ENCODE results near the gene FCRL6.

FCRL6 gene

GRCh38 chr1:159783724-159784123 is 18.4 kb upstream of the FCRL6 start:
- intact Hi-C loops (cut with micrococcal nuclease): loop anchor here (5.0 kb wide), 3 partner anchors 44 to 224 kb away; partner anchors contain the start of gene SLAMF8
- Mint-ChIP-seq H3K9me3 (no peaks in the 10 kb centered on the region), H3K27me3 (peaks cover 1% of the 10 kb centered on the region), H3K4me3 (no peak overlapping the region), H3K4me1 (ENCODE audit: low read depth) (peaks cover 46% of the 10 kb centered on the region), H3K27ac (no peak overlapping the region), H3K36me3 (ENCODE audit: low read depth) (peaks cover 27% of the 10 kb centered on the region)

GRCh38 chr1:159786465-159786864 is 15.7 kb upstream of the FCRL6 start:
- peaks cover 1% of the 10 kb centered on the region for H3K27me3 Mint-ChIP-seq
- H3K36me3 Mint-ChIP-seq (ENCODE audit: low read depth): peaks cover 22% of the 10 kb centered on the region
- H3K4me3 Mint-ChIP-seq: no peak overlapping the region
- no peak overlapping the region for H3K27ac Mint-ChIP-seq
- intact Hi-C loops (cut with micrococcal nuclease): no loop called here
- H3K4me1 Mint-ChIP-seq (ENCODE audit: low read depth): peaks cover 32% of the 10 kb centered on the region
- H3K9me3 Mint-ChIP-seq: no peaks in the 10 kb centered on the region

- Mint-ChIP-seq H3K36me3 (ENCODE audit: low read depth) (peaks cover 17% of the 10 kb centered on the region), H3K27ac (no peak overlapping the region)
- intact Hi-C loops (cut with micrococcal nuclease): no loop called here
Measured at GRCh38 chr1:159786966-159787365, 15.2 kb upstream of the FCRL6 start.

GRCh38 chr1:159790237-159790917 is 11.8 kb upstream of the FCRL6 start:
- Mint-ChIP-seq H3K27me3 (peaks cover 14% of the 10 kb centered on the region), H3K9me3 (no peaks in the 10 kb centered on the region), H3K27ac (no peak overlapping the region), H3K36me3 (ENCODE audit: low read depth) (no peaks in the 10 kb centered on the region), H3K4me3 (no peak overlapping the region), H3K4me1 (ENCODE audit: low read depth) (no peaks in the 10 kb centered on the region)
- intact Hi-C loops (cut with micrococcal nuclease): loop anchor here (5.0 kb wide), 1 partner anchor 578 kb away; no protein-coding TSS in a partner anchor

More at GRCh38 chr1:159786966-159787365, 15.2 kb upstream of the FCRL6 start:
- Mint-ChIP-seq H3K4me3 (no peak overlapping the region), H3K9me3 (no peaks in the 10 kb centered on the region), H3K27me3 (peaks cover 6% of the 10 kb centered on the region), H3K4me1 (ENCODE audit: low read depth) (peaks cover 27% of the 10 kb centered on the region)

- Mint-ChIP-seq H3K4me1 (ENCODE audit: low read depth) (no peaks in the 10 kb centered on the region), H3K9me3 (no peaks in the 10 kb centered on the region), H3K27ac (no peak overlapping the region), H3K36me3 (ENCODE audit: low read depth) (no peaks in the 10 kb centered on the region), H3K27me3 (peaks cover 14% of the 10 kb centered on the region), H3K4me3 (no peak overlapping the region)
- intact Hi-C loops (cut with micrococcal nuclease): loop anchor here (5.0 kb wide), 1 partner anchor 579 kb away; no protein-coding TSS in a partner anchor
Measured at GRCh38 chr1:159791031-159791430, 11.1 kb upstream of the FCRL6 start.

GRCh38 chr1:159791461-159791860 is 10.7 kb upstream of the FCRL6 start:
- peaks cover 16% of the 10 kb centered on the region for H3K27me3 Mint-ChIP-seq
- H3K36me3 Mint-ChIP-seq (ENCODE audit: low read depth): no peaks in the 10 kb centered on the region
- H3K9me3 Mint-ChIP-seq: no peaks in the 10 kb centered on the region
- no peaks in the 10 kb centered on the region for H3K4me1 Mint-ChIP-seq (ENCODE audit: low read depth)
- no peak overlapping the region for H3K27ac Mint-ChIP-seq
- H3K4me3 Mint-ChIP-seq: no peak overlapping the region
- intact Hi-C loops (cut with micrococcal nuclease): loop anchor here (5.0 kb wide), 1 partner anchor 579 kb away; no protein-coding TSS in a partner anchor

GRCh38 chr1:159795534-159795933 is 6.6 kb upstream of the FCRL6 start:
- Mint-ChIP-seq H3K27ac (no peak overlapping the region), H3K4me1 (ENCODE audit: low read depth) (peaks cover 18% of the 10 kb centered on the region), H3K27me3 (peaks cover 25% of the 10 kb centered on the region), H3K4me3 (no peak overlapping the region), H3K36me3 (ENCODE audit: low read depth) (no peaks in the 10 kb centered on the region), H3K9me3 (no peaks in the 10 kb centered on the region)
- intact Hi-C loops (cut with micrococcal nuclease): loop anchor here (5.0 kb wide), 1 partner anchor 638 kb away; no protein-coding TSS in a partner anchor

GRCh38 chr1:159798893-159799292 is 3.3 kb upstream of the FCRL6 start:
- H3K27me3 Mint-ChIP-seq: peaks cover 13% of the 10 kb centered on the region
- H3K4me3 Mint-ChIP-seq: no peak overlapping the region
- no peak overlapping the region for H3K27ac Mint-ChIP-seq
- intact Hi-C loops (cut with micrococcal nuclease): loop anchor here (1.0 to 5.0 kb wide), 4 partner anchors 30 to 642 kb away; no protein-coding TSS in a partner anchor
- H3K9me3 Mint-ChIP-seq: no peaks in the 10 kb centered on the region
- H3K4me1 Mint-ChIP-seq (ENCODE audit: low read depth): peaks cover 52% of the 10 kb centered on the region
- no peaks in the 10 kb centered on the region for H3K36me3 Mint-ChIP-seq (ENCODE audit: low read depth)

- intact Hi-C loops (cut with micrococcal nuclease): loop anchor here (1.0 to 5.0 kb wide), 3 partner anchors 30 to 642 kb away; no protein-coding TSS in a partner anchor
- H3K4me3 Mint-ChIP-seq: no peak overlapping the region
- no peak overlapping the region for H3K27ac Mint-ChIP-seq
- peaks cover 58% of the 10 kb centered on the region for H3K4me1 Mint-ChIP-seq (ENCODE audit: low read depth)
- no peaks in the 10 kb centered on the region for H3K9me3 Mint-ChIP-seq
- no peaks in the 10 kb centered on the region for H3K36me3 Mint-ChIP-seq (ENCODE audit: low read depth)
- H3K27me3 Mint-ChIP-seq: peaks cover 14% of the 10 kb centered on the region
Measured at GRCh38 chr1:159799446-159799985, 2.6 kb upstream of the FCRL6 start.

GRCh38 chr1:159800177-159800930 is 1.8 kb upstream of the FCRL6 start:
- Mint-ChIP-seq H3K4me1 (ENCODE audit: low read depth) (peaks cover 62% of the 10 kb centered on the region), H3K9me3 (no peaks in the 10 kb centered on the region), H3K27ac (no peak overlapping the region), H3K4me3 (no peak overlapping the region), H3K27me3 (peaks cover 14% of the 10 kb centered on the region), H3K36me3 (ENCODE audit: low read depth) (no peaks in the 10 kb centered on the region)
- intact Hi-C loops (cut with micrococcal nuclease): no loop called here

GRCh38 chr1:159803956-159804689 is 2.0 kb downstream of the FCRL6 start:
- Mint-ChIP-seq H3K27me3 (peaks cover 11% of the 10 kb centered on the region), H3K4me3 (no peak overlapping the region), H3K9me3 (no peaks in the 10 kb centered on the region), H3K36me3 (ENCODE audit: low read depth) (peaks cover 25% of the 10 kb centered on the region), H3K27ac (peak overlapping the region; percentile 45), H3K4me1 (ENCODE audit: low read depth) (peaks cover 82% of the 10 kb centered on the region)
- intact Hi-C loops (cut with micrococcal nuclease): no loop called here

GRCh38 chr1:159804924-159805323 is 2.8 kb downstream of the FCRL6 start:
- Mint-ChIP-seq H3K27me3 (peaks cover 11% of the 10 kb centered on the region), H3K4me3 (no peak overlapping the region), H3K4me1 (ENCODE audit: low read depth) (peaks cover 77% of the 10 kb centered on the region), H3K27ac (no peak overlapping the region), H3K36me3 (ENCODE audit: low read depth) (peaks cover 33% of the 10 kb centered on the region), H3K9me3 (no peaks in the 10 kb centered on the region)
- intact Hi-C loops (cut with micrococcal nuclease): no loop called here

- intact Hi-C loops (cut with micrococcal nuclease): no loop called here
- Mint-ChIP-seq H3K27ac (no peak overlapping the region), H3K4me1 (ENCODE audit: low read depth) (peaks cover 44% of the 10 kb centered on the region), H3K4me3 (no peak overlapping the region), H3K27me3 (peaks cover 6% of the 10 kb centered on the region), H3K9me3 (no peaks in the 10 kb centered on the region), H3K36me3 (ENCODE audit: low read depth) (peaks cover 17% of the 10 kb centered on the region)
Measured at GRCh38 chr1:159815926-159816325, 13.8 kb downstream of the FCRL6 start.
